HG03280 (cell line): ENCODE data around the gene S100PBP.

Source experiments
- ATAC-seq: cut with Tn5 transposase; IDR thresholded peaks from one replicate; pipeline ENCODE4 v1.9.1; 2021; ENCODE audit warnings: mild to moderate bottlenecking, moderate library complexity; ENCODE audit not compliant: unreplicated experiment

Gene S100PBP

DNA sequence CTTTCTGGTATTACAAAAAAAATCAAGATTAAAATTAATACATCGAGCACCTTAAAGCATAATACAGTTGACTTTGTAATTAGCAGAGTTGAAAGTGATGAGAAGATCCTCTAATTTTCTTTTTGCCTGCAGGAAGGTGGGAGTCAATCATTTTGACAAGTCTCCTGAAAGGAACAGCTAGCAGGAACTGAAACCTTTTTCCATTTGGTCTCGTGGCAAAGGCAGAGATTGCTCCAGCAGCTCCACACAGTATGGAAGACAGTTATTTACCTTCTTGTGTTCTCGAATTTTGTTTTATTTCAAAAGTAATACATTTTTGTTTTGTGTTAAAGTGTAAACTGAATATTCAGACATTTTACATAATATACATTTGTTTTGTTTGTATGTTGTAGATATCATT, 7.7 kb downstream of the S100PBP start:
- no peak for ATAC-seq

DNA sequence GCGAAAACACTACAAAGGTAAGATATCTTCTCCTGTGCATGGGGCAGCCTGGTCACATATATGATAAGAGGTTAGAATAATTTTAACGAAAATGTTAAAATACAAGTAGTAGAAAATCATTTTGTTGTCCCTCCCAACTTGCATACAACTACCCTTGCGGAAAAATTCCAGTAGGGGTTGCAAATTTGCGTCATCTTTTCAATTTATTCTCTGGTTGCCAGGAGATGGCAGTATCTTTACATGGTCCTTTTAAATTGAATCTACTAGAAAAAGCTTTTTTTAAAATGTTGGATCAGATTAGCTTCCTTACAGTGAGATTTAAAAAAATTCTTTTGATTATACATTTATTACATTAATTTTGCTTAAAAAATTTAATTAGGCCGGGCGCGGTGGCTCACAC, 10.9 kb downstream of the S100PBP start:
- no peak for ATAC-seq

DNA sequence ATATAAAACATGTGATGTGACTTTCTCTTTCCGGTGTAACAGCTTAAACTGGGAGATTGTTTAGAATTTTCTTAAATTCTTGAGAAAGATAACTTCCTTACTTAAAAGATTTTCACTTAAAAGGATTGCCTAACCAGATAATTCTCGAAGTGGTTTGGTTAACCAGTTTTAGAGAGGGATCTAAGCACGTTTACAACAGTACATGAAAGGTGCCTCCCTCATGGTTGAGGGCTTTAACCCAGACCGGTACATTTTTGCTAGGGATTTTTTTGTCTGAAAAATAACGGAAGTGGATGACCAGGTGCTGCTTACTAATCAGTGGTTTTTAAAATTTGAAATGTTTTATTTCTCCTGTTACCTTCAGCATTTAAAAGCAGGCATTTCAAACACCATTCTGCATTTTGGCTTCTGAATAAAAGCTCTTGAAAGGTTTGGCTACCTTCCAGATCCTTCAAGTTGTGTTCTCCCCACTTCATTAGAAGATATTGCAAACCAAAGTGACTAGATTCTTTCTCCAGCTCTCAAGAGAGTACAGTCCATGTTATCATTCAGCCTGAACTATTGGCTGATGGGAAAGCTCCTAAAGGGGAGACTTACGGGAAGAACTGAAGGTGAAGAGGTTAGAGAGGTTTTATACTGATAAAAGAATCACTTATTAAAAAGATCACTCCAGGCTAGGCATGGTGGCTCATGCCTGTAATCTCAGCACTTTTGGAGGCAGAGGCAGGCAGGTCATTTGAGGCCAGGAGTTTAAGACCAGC, 12.8 kb downstream of the S100PBP start:
- ATAC-seq, result no peak

DNA sequence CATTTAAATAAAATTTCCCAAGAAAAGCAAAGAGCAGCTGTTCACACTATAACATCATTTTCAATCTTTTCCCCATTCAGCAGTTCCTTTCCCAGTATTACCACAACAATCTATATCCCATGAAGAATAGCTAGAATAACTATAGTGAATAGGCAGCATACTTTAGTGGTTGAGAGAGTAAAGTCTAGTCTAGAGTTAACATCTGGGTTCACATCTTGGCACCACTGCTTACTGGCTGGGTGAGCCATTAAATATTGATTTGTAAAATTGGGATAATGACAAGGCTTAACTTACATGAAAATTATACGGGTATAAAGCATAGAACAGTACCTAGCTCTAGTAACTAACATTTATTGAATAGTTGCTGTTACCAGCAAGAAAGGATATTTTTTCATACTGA, 14.4 kb downstream of the S100PBP start:
- ATAC-seq, result no peak

DNA sequence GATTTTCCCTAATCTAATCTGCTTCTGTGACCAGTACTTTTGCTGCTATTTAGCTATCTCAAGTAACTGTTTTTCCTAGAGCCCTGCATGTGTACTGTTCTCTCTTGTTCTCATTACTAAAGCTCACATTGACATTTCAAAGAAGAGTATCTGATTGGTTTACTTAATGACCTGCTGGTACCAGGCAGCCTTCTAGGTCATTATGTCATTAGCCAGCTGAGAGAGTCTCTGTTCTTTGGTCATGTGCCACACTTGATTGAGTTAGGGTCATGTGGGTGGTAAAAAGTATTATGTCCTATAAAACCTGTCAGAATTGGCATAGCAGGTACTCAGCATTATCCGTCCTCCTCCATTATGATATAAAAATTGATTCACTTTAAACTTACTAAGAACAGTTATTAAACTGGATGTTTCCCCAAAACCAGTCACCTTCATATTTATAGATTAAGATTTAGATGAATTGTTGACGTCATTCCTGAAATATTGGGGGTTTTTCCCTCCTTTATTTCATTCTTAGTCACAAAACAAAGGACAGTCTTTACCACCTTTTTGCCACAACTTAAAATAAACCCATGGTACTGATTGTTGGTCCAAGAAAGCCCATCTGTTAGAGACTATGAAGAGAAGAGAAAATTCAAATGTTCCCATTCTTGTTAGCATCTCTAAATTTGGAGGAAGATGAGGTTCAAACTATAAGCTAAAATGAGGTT, 31.1 kb downstream of the S100PBP start:
- ATAC-seq, result no peak

DNA sequence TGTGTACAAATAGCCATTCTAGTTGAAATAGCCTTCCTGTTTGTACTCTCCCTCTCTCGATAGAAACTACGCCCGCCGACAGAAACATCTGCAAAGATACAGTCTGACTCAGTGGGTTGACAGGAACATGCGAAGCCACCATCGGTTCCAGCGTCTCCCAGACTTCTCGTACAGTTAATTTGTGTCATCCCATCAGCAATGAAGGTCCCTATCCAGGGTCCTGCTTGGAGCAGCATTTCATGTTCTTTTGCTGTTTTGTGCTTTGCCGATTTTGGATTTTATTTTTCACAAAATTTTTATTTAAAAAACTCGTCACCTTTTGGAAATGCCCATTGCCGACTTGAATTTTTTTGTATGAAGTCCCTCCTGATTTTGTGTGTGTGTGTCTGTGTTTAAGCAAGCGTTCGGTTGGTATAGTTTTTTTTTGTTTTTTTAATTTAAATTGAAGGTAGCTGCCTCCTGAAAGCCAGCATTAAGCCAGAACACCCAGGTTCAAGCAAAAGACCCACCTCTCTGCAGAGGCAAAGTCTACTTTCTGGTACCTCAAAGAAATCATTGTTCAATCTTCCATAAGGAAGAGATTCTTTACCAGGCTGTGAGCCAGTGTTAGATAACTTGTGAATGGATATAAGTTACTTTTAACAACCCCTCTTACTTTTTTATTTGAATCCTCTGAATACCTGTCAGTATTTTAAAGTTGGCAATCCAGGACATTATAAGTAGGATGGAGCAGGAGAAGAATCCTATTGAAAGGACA, 38.6 kb downstream of the S100PBP start:
- ATAC-seq, result no peak

DNA sequence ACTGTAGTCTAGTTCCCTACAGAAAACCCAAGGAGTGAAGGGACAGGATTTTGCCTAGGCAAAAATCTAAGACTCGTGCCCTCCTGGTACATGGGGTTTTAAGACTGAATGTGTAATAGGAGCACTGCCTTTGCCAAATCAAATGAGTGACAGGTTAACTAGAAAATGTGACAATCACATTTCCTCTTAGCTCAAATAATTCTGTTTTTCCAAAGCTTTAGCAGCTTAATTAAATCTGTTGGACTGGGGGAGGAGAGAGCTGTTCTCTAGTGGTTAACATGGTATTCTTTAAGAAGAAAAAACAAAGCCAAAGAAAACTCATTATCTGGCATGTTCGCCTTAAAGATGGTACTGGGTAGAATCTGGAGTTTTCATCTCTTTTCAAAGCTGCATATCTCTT, 40.7 kb downstream of the S100PBP start:
- no peak for ATAC-seq

DNA sequence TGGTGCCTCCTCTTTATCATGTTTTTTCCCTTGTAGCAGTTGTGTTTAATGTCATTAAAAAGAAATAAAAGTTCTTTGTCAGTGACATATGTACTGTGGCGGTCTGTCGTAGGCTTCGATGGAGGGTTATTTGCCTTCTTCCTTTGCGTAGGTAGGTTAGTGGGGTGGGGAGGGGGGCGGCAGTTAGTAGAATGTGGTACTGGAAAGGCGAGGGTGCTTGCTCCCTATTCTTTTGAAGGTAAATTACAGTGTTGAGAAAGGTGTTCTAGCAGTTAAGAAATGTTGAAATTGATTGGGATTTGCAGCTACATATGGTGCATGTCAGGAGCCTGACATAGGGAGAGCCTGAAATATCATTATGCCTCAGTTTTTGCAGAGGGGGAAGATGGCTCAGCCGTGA, 41.3 kb downstream of the S100PBP start:
- ATAC-seq, result no peak

DNA sequence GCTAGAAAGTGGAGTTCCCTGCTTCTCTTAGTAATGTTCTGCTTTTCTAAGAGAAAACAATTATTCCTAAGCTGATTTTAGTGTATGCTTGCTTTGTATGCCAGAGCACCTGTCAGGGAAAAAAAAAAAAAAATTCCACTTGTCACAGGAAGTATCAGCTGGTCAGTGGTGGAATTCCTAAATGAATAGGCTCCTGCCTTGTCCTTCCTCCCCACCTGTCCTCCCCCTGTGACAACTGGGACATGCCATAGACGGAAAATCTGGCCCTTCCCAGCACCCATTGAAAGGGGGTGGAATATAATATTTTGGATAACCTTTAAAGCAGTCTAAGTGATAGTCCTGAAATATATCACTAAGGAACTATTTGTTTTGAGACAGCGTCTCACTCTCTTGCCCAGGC, 42.5 kb downstream of the S100PBP start:
- no peak for ATAC-seq

DNA sequence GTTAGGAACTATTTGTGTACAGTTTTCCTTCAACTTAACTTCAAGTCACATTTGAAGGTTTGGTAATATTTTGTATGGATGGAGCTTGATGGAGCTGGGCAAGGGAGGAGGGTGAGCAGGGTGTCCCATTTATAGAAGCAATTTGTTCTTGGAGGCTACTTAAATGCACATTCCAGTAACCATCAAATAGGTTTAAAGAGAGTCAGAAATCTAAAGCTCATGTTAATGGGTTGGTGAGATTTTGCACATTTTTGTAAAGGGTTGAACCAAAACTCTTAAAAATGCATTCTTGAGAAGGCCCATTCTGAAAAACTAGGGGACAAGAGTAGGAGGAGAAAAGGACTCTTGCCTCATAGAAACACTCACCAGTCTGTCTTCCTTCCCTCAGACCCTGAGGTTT, 43.1 kb downstream of the S100PBP start:
- ATAC-seq, result no peak

DNA sequence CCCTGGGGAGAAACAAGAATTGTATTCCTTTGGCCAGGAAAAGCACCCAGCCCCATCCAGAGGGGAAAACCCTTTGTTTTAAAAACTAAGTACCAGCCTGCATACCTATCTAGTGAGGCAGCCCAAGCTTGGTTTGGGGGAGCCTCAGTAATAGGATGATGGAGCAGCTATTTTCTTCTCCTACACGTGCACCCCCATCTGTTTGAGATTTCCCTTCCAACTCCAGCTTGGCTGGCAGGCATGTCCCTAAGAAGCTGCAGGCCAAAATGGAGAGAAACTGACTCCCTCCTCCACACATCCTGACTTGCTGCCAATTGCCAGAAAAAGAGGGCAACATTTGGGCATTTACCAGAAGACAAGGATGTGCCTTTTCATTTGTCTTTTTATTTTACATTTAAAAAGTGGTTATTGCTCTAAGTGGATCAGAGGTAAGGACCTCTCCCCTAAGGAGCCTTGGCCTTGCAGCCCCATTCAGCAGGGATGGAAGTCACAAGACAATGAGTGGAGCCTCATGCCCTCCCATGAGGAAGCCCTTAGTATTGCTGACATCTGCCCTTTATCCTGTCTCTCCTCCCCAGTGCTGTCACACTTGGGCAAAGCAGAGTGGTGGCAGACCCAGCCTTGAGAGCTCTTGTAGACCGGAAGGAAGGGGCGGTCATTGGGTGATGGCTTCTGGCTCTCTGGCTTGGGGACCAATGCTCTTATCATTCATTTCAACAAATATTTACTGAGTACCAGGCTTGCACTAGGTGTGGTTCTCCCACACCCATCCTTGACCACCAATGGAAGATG, 44.6 kb downstream of the S100PBP start:
- no peak for ATAC-seq

DNA sequence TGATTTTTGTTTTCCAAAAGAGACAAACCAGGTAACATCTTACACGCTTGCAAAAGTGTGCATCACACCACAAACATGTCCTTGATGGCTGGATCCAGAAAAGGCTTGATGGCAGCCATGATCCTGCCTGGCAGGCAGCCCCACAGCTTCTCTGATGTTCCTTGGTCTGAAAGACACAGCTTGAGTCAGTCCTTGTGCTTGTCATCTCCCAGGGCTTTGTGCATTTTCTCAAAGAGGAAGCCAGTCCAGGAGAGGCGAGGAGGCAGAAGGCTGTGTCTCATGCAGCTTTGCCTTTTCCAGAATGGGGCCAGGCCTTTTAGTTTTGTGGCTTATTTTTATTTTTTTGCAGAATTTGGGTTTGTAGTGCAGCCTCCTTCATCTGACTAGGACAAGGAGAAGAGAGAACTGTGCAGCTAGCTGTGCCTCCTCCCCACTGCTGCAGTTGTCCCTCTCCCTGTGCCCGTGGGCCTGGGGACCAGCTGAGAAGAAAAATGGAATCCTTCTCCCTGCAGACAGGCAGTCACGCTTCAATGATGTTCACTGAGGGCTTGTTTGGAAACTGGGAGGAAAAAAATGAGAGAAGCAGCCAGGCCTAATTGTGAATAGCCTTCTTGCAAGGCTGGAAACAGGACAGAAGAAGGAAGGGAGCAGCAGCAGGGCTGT, 45.9 kb downstream of the S100PBP start:
- no peak for ATAC-seq

DNA sequence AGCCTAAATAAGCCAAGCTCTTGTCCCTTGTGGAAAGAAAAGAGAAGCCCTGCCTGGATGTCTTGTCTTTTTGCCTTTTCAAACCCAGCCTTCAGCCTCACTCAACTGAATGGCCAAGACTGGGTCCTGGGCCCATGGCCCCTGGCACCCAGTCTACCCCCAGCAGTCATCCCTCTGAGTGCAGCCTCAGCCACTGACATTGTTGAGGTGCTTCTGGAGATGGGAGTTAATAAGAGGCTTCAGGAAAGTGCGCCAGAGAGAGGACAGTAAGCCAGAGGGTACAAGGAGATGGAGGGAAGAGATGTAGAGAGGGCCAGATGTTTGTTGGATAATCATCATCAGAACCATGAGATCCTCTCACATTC, 46.4 kb downstream of the S100PBP start:
- no peak for ATAC-seq

DNA sequence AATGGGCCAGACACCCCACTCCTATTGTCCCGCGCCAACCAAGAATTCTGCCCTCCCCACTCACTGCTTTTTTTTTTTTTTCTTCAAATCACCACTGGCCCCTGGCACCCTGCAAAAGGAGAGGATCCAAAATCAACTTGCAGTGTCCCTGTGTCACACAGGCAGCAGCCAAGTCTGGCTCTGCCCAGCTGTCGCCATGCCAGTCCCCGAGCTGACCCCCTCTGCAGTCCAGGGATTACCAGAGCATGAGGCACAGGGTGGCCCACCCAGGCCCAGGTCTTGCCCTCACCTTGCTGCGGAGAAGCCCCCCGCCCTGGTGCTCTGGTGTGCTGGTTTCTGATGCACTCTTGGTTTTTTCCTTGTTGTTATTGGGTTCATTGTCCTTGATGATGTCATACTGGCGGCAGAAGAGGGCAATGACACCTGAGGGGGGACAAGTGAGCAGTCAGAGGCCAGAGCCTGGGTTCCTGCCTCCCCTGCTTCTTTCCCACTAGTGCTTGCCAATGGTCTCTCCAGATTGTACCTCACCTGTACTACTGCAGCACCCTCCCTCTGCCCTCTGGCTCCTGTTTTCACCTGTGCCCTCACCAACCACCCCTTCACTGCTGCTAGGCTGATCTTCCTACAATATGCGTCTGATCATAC, 47.0 kb downstream of the S100PBP start:
- no peak for ATAC-seq

DNA sequence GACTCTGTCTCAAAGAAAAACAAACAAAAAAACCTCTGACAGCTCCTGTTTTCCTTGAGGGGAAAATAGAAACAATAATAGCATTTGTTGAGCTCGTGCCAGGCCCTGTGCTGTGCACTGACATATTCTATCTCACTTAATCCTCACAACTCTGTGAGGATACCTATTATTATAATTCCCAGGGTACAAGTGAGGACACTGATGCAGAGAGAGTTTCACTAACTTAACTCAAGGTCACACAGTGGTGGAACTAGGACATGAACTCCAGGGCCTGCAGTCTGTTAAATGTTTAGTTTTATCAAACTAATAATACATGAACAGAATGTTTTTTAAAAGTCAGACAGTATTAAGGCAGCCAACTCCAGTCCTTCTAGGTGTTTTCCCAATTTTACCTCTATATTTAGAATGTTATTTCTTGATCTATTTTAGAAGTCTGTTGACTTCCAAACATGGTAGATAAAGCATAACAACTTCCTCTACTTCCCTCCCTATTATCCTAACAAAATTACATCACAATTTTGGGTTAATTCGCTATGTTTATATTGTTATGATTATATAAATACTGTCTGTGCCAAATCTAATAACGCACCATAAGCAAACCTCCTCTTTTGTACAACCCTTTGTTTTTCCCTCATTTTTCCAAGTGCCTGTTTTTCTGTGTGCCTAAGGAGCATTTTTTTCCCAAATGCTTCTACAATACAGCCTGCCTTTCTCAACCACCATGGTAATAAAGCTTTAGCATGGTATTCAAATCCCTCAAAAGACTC, 48.4 kb downstream of the S100PBP start:
- no peak for ATAC-seq

DNA sequence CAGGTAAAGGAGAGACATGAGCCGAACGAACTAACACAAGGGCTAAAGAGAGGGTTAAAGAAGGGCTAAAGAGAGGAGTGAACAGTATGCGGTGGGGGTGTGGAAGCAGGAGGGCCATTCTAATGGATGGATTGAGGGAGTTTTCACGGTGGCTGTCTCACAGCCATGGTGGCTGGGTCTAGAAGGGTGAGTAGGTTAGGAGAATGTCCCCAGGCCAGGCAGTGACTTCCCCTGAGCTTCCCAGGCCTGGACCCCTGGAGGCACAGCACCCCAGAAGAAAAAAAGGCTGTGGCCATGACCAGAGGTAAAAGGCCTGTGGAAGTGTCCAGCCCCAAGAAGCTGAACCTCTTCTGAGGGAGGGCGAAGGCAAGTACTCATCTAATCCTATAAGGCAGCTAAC, 49.7 kb downstream of the S100PBP start:
- no peak for ATAC-seq

DNA sequence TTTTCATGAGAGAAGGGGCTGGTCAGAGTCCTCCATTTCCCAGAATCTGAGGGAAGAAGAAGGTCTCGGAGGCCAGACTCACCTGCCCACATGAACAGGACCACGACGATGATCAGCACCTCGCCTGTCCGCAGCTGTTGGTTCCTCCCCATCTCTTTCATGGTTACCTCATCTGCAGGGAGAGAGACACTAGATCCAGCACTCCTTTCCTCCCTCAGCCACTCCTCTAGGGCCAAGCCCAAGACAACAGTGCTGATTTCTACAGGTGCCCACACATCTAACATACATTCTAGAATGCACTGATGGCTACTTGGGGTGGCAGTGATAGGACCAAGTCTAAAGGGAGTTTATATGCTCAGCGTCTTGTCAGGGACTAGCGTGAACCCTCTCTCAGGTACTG, 50.2 kb downstream of the S100PBP start:
- ATAC-seq, result no peak

DNA sequence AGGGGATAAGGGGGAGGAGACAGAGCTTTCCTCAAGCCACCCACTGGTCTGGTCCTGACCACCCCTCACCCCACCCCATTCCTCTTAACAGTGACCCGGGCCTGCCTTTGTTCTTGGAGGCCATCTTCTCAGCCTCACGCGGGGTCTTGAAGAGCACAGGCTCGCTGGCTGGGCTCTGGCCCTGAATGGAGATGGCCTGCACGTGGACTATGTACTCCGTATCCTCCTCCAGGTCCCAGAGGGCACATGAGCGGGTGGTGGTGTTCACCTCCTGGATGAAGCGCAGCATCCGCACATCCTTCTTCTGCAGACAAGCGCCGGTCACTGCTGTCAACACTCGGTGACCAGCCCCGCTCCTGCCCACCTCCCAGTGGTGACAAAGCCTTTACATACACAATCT, 50.6 kb downstream of the S100PBP start:
- no peak for ATAC-seq

DNA sequence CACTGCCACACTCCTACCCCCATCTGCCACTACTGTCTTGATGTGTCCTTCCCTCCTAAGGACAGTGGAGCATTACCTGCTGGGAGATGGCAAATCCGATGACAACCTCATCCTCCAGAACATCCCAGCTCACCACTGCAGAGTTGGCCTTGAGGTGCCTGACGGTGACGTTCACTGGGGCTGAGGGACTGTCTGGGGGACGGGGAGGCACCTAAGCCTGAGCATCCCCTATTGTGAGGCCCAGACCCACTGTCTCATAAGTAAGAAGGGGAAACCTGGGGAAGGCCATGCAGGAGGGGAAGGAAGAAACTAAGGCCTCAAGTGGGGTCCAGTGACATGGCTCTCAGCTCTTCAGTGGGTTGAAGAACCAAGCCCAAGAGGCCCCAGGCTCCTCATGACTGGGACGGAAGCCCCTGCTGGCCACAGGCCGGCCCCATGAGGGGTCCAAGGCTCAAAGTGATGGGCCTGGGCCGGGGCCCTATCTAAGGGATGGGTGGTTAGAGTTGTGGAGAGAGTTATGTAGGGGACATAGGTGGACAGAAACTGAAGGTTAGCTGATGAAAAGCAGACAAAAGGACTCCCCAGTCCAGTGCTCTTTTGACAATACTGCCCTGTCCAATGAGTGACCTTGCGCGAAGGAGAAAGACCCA, 51.5 kb downstream of the S100PBP start:
- no peak for ATAC-seq
